Epithelial cell of proximal tubule (primary cell): ENCODE results near the gene NPAS3. TPM values are rescaled to one million over a fixed set of nuclear protein-coding genes. Genes with fewer than 3 reads are reported as not detected.

Experiments
- DNase-seq: peaks from one replicate; pipeline ENCODE4 v3.0.0-alpha.2; 2011; ENCODE audit warnings: low read depth
- H3K4me3 ChIP-seq: 2 replicates; pipeline ENCODE4 v1.5.1; 2011; ENCODE audit warnings: low read depth, mild to moderate bottlenecking, low read length
- total RNA-seq: library from RNA; depleted of rRNA; stranded (reverse); fragments of >200 nt; gene quantifications from 2 replicates; pipeline ENCODE4 v1.2.3, GENCODE V29; 2015
- TF ChIP-seq, protein P1 (sequence below): conservative IDR thresholded peaks from 2 replicates; pipeline ENCODE4 v1.5.1; 2012; ENCODE audit warnings: low read depth, mild to moderate bottlenecking, low read length

The NPAS3 gene
- total RNA-seq, 1 donor from 2014 or later: 0.35 TPM

DNA sequence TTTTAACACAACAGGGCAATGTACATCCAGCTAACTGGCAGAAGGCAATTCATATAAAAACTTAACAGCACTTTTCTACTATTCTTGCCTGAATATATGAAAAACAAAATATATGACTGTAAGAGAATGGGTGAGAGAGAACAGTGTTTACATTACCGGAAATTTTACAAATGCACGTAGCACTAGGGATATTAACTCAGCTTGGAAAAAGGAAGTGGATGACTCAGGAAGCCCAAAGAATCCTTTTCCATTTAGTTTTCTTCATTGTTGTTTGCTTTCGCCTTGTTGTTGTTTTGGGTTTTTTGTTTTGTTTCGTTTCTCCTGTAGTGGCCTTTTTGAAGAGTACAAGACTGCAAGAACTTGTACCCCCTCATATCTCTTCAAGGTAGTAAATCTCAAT lies 716.7 kb downstream of the NPAS3 start:
- TF ChIP-seq, protein P1, sequence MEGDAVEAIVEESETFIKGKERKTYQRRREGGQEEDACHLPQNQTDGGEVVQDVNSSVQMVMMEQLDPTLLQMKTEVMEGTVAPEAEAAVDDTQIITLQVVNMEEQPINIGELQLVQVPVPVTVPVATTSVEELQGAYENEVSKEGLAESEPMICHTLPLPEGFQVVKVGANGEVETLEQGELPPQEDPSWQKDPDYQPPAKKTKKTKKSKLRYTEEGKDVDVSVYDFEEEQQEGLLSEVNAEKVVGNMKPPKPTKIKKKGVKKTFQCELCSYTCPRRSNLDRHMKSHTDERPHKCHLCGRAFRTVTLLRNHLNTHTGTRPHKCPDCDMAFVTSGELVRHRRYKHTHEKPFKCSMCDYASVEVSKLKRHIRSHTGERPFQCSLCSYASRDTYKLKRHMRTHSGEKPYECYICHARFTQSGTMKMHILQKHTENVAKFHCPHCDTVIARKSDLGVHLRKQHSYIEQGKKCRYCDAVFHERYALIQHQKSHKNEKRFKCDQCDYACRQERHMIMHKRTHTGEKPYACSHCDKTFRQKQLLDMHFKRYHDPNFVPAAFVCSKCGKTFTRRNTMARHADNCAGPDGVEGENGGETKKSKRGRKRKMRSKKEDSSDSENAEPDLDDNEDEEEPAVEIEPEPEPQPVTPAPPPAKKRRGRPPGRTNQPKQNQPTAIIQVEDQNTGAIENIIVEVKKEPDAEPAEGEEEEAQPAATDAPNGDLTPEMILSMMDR: no peak
- DNase-seq: no peak
- H3K4me3 ChIP-seq: no peak overlapping the region

DNA sequence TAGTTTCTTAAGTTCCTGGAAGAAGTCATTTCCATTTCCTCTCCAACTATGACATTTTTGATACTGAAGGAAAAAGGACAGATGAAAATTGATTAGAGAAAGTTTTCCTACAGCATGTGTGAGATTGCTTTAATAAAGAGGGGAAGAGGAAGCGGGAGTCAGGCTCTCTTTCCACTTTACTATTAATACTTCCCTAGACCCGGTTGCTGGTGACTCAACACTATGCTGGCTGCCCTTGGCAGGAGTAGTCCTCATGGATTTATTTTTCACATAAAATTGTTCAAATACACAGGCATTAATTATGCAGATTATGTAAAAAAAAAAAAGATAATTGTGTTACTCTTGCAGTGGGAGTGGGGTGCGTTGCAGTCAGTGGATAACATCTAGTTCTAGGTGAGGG lies 718.8 kb downstream of the NPAS3 start:
- DNase-seq: no peak
- H3K4me3 ChIP-seq: no peak overlapping the region
- TF ChIP-seq, protein P1: no peak

DNA sequence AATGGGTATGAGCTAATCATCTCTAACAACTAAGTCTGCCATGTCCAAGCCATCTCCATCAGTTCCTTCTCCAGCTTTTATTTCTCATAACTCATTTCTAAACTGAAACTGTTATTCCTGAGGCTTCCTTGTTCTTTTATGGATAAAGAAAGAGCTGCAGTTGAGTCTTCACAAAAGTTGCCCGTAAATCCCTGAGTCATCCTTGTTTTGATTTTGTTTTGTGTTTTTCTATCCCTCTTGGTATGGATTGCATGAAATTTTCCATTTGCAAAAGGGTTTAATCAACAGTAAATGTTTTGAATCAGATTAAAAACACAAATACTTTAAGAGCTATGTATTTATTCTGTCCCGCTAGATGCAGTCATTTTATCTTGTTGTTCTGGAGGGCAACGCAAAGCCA lies 721.6 kb downstream of the NPAS3 start:
- TF ChIP-seq, protein P1: no peak
- no peak overlapping the region for H3K4me3 ChIP-seq
- no peak for DNase-seq

DNA sequence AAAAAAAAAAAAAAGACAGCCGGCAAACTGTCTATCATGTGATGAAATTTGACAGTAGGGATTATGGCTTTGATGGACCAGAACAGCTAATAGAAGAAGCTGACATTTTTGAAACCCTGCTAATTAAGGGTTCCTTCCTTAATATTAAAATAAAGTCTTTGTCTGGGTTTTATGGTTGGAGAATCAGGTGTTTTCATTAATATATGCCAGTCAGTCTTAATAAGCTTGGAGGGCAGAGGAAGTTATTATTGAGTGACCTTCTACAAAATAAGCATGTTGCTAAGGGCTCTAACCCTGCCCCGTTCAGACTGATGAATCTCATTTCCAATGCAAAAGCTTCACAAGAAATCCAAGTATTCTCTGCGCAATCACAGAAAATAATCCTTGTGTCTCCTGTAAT lies 722.4 kb downstream of the NPAS3 start:
- DNase-seq: no peak
- TF ChIP-seq, protein P1: no peak
- H3K4me3 ChIP-seq: no peak overlapping the region

DNA sequence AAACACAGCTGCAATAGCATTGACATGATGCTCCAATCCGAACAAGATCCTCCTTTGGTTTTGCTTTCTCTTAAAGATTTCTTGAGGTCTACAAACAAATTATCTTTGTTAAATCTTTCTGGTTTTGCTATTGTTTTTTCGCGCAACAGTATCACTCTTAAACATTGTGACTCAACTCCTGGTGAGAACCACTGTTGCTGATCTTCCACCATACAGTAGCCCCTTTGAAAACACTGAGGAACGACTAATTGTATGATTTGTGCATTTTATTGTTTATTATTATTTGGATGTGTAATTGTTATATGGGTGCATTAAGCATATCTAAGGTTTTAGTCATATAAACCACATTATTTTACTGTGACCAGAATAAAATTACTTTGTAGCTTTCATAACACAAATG lies 729.4 kb downstream of the NPAS3 start:
- TF ChIP-seq, protein P1: no peak
- no peak for DNase-seq
- no peak overlapping the region for H3K4me3 ChIP-seq

DNA sequence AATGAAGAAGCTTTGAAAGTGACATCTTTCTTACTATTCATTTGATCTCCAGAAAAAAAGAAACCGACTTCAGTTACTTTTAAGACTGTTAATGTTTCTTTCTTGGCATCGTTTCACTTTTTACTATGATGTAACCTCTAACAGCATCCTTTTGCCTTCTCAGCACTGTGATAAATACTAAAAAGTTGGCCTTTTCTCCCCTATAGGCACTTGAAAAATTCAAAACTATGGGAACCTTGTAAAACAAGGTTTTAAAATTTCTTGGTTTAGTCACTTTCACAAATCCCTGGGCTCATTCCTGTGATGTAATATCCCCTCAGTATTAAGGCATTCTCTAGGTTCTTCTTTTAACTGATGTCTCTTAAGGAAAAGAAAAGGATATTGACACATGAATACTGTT lies 730.4 kb downstream of the NPAS3 start:
- no peak for DNase-seq
- TF ChIP-seq, protein P1: no peak

DNA sequence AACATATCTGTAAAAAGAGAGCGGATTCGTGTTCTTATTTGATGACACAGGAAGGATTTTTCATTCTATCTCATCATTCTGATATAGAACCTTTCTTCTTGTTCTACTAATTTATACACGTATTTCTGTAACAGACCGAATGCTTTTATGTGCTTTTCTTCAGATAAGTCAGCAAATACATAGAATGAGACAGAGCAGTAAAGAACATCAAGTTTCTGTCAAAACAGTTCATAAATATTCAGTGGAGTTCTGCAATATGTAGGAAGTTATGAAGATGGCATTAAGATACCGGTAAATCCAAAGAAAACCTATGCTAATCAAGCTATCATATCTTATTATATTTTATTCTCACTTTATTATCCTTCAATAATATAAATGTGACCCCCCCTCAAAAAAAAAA lies 731.6 kb downstream of the NPAS3 start:
- no peak overlapping the region for H3K4me3 ChIP-seq
- DNase-seq: no peak

More for the DNA sequence above, 730.4 kb downstream of the NPAS3 start:
- H3K4me3 ChIP-seq: no peak overlapping the region

More for the DNA sequence above, 731.6 kb downstream of the NPAS3 start:
- TF ChIP-seq, protein P1: no peak
